MM.1S (cell line): ENCODE data around the gene SLC35G3.

ENCODE experiments used
- DNase-seq: peaks from one replicate; pipeline ENCODE4 v3.0.0-alpha.2; 2015
- H2AFZ ChIP-seq: fragments of 300-600 bp; sonication (generic); 2 replicates; pipeline ENCODE4 v1.6.0; 2016; ENCODE audit warnings: antibody characterized with exemption, low read length
- H3F3A ChIP-seq: fragments of 300-600 bp; sonication (generic); 2 replicates; pipeline ENCODE4 v1.6.1; 2016; ENCODE audit warnings: mild to moderate bottlenecking, antibody characterized with exemption, low read length, moderate library complexity, mixed read lengths; ENCODE audit not compliant: insufficient read depth
- H3K27ac ChIP-seq: fragments of 300-600 bp; sonication (generic); 2 replicates; pipeline ENCODE4 v1.5.1; 2016; ENCODE audit warnings: mild to moderate bottlenecking, low read length
- H3K27me3 ChIP-seq: fragments of 300-600 bp; sonication (generic); replicated peaks from 2 replicates; pipeline ENCODE4 v1.6.0; 2016; ENCODE audit warnings: low read length; ENCODE audit not compliant: insufficient read depth
- H3K36me3 ChIP-seq: fragments of 300-600 bp; sonication (generic); replicated peaks from 2 replicates; pipeline ENCODE4 v1.6.1; 2016; ENCODE audit warnings: mild to moderate bottlenecking, low read length, mixed read lengths; ENCODE audit not compliant: insufficient read depth
- H3K4me1 ChIP-seq: fragments of 300-600 bp; sonication (generic); 2 replicates; pipeline ENCODE4 v1.6.1; 2016; ENCODE audit warnings: low read length, mixed read lengths
- H3K4me2 ChIP-seq: fragments of 300-600 bp; sonication (generic); 2 replicates; pipeline ENCODE4 v1.6.0; 2016; ENCODE audit warnings: low read depth, low read length
- H3K4me3 ChIP-seq: fragments of 300-600 bp; sonication (generic); 2 replicates; pipeline ENCODE4 v1.5.1; 2016; ENCODE audit warnings: low read length, mixed read lengths
- H3K79me2 ChIP-seq: fragments of 300-600 bp; sonication (generic); 2 replicates; pipeline ENCODE4 v1.6.1; 2016; ENCODE audit warnings: mixed run types, low read length, mixed read lengths
- H3K9ac ChIP-seq: fragments of 300-600 bp; sonication (generic); 2 replicates; pipeline ENCODE4 v1.6.1; 2016; ENCODE audit warnings: low read length, mixed read lengths
- H3K9me2 ChIP-seq: fragments of 300-600 bp; sonication (generic); replicated peaks from 2 replicates; pipeline ENCODE4 v1.6.1; 2016; ENCODE audit warnings: mild to moderate bottlenecking, low read length, mixed read lengths; ENCODE audit not compliant: insufficient read depth
- H3K9me3 ChIP-seq: fragments of 300-600 bp; sonication (generic); replicated peaks from 2 replicates; pipeline ENCODE4 v1.6.1; 2016; ENCODE audit warnings: mild to moderate bottlenecking, low read length, mixed read lengths; ENCODE audit not compliant: insufficient read depth
- H4K20me1 ChIP-seq: fragments of 300-600 bp; sonication (generic); 2 replicates; pipeline ENCODE4 v1.6.1; 2016; ENCODE audit warnings: mild to moderate bottlenecking, low read length, moderate library complexity, mixed read lengths; ENCODE audit not compliant: insufficient read depth
- CTCF ChIP-seq: fragments of 300-600 bp; sonication (generic); IDR thresholded peaks from 2 replicates; pipeline ENCODE4 v1.5.1; 2016; ENCODE audit warnings: antibody characterized with exemption, low read length, mixed read lengths
- EZH2 ChIP-seq: fragments of 300-600 bp; sonication (generic); optimal IDR thresholded peaks from 2 replicates; pipeline ENCODE3; 2017; ENCODE audit warnings: low read depth, mild to moderate bottlenecking, antibody characterized with exemption, low read length, mixed read lengths
- EZH2phosphoT487 ChIP-seq: fragments of 300-600 bp; sonication (generic); IDR thresholded peaks from 2 replicates; pipeline ENCODE4 v1.6.1; 2018; ENCODE audit warnings: antibody characterized with exemption, low read length

SLC35G3 gene

GRCh38 chr17:35224436-35224835 is 30.2 kb upstream of the SLC35G3 start:
- Histone ChIP-seq H3K4me2 (no peak overlapping the region), H2AFZ (no peak overlapping the region), H3K9ac (no peak overlapping the region), H4K20me1 (no peaks in the 10 kb centered on the region), H3K27ac (no peak overlapping the region), H3K4me3 (no peak overlapping the region), H3K36me3 (no peaks in the 10 kb centered on the region), H3F3A (no peaks in the 10 kb centered on the region), H3K27me3 (no peaks in the 10 kb centered on the region), H3K4me1 (peaks cover 1% of the 10 kb centered on the region; the same call in 1 of the 2 replicates), H3K9me3 (no peaks in the 10 kb centered on the region), H3K9me2 (no peaks in the 10 kb centered on the region), H3K79me2 (no peaks in the 10 kb centered on the region)
- DNase-seq = no peak
- no peak for TF ChIP-seq EZH2
- TF ChIP-seq EZH2phosphoT487 = no peak
- TF ChIP-seq CTCF = no peak

GRCh38 chr17:35222452-35222851 is 28.3 kb upstream of the SLC35G3 start:
- Histone ChIP-seq H3K27me3 (no peaks in the 10 kb centered on the region), H2AFZ (no peak overlapping the region), H3K4me3 (no peak overlapping the region), H3K9me3 (no peaks in the 10 kb centered on the region), H3K36me3 (no peaks in the 10 kb centered on the region), H4K20me1 (no peaks in the 10 kb centered on the region), H3K79me2 (no peaks in the 10 kb centered on the region), H3K4me1 (peaks cover 10% of the 10 kb centered on the region), H3K27ac (no peak overlapping the region), H3K9me2 (no peaks in the 10 kb centered on the region), H3K4me2 (no peak overlapping the region), H3F3A (no peaks in the 10 kb centered on the region), H3K9ac (no peak overlapping the region)
- no peak for DNase-seq
- TF ChIP-seq CTCF = no peak
- TF ChIP-seq EZH2phosphoT487 = no peak
- no peak for TF ChIP-seq EZH2

GRCh38 chr17:35218915-35219314 is 24.7 kb upstream of the SLC35G3 start:
- Histone ChIP-seq H3K4me2 (peak overlapping the region; percentile 14; the same call in 1 of the 2 replicates), H2AFZ (no peak overlapping the region), H3F3A (no peaks in the 10 kb centered on the region), H3K4me3 (no peak overlapping the region), H3K36me3 (no peaks in the 10 kb centered on the region), H3K9me2 (no peaks in the 10 kb centered on the region), H3K27ac (no peak overlapping the region), H3K4me1 (peaks cover 10% of the 10 kb centered on the region), H3K9me3 (no peaks in the 10 kb centered on the region), H3K79me2 (no peaks in the 10 kb centered on the region), H4K20me1 (no peaks in the 10 kb centered on the region), H3K27me3 (no peaks in the 10 kb centered on the region), H3K9ac (no peak overlapping the region)
- peak; percentile 52 for DNase-seq
- TF ChIP-seq EZH2phosphoT487 = no peak
- no peak for TF ChIP-seq CTCF
